A673 (cell line): Measurements from ENCODE around the gene GRIA1. TPM values are rescaled to one million over a fixed set of nuclear protein-coding genes. Genes with fewer than 3 reads are reported as not detected.
"Not testable (repeated sequence)": the region's sequence is repeated elsewhere in the genome, so short reads cannot be mapped to it uniquely, and the experiment has no call there.

Experiments used
- BruUV-seq: library from RNA; stranded (reverse); fragments of 400-500 nt; replicated peaks from 2 replicates; lab custom pipeline; 2021; lab: Mats Ljungman, UMichigan
- CTCF ChIA-PET: fragments of 300-600 bp; sonication (Branson Sonifier 250); formaldehyde crosslinking; loops from one replicate; lab custom pipeline; 2022; ENCODE audit warnings: antibody characterized with exemption; lab: Charles Lee
- POLR2A ChIA-PET: fragments of 300-600 bp; sonication (Branson Sonifier 250); formaldehyde crosslinking; loops from one replicate; lab custom pipeline; 2022; ENCODE audit warnings: antibody characterized with exemption; ENCODE audit not compliant: low non-redundant PET; lab: Charles Lee
- DNase-seq: peaks from one replicate; pipeline ENCODE4 v3.0.0-alpha.2; 2015; ENCODE audit warnings: low spot score
- H3K27ac ChIP-seq: fragments of 200-600 bp; sonication (generic); 2 replicates; pipeline ENCODE4 v1.5.1; 2016; ENCODE audit warnings: mixed run types, low read depth, mild to moderate bottlenecking, mixed read lengths, antibody characterized with exemption, low read length; ENCODE audit not compliant: poor library complexity, severe bottlenecking
- H3K27me3 ChIP-seq: fragments of 200-600 bp; sonication (generic); replicated peaks from 2 replicates; pipeline ENCODE4 v1.6.1; 2017; ENCODE audit warnings: mixed run types, low read depth, mild to moderate bottlenecking, mixed read lengths, antibody characterized with exemption, low read length; ENCODE audit not compliant: insufficient read depth, poor library complexity
- H3K36me3 ChIP-seq: fragments of 200-600 bp; sonication (generic); 2 replicates; pipeline ENCODE4 v1.6.1; 2016; ENCODE audit warnings: mixed run types, mild to moderate bottlenecking, mixed read lengths, antibody characterized with exemption, low read length; ENCODE audit not compliant: insufficient read depth, poor library complexity, severe bottlenecking
- H3K4me1 ChIP-seq: fragments of 200-600 bp; sonication (generic); 2 replicates; pipeline ENCODE4 v1.6.1; 2017; ENCODE audit warnings: mixed run types, mild to moderate bottlenecking, mixed read lengths, antibody characterized with exemption, low read length; ENCODE audit not compliant: insufficient read depth, poor library complexity, severe bottlenecking
- H3K4me3 ChIP-seq: fragments of 200-600 bp; sonication (generic); 2 replicates; pipeline ENCODE4 v1.5.1; 2016; ENCODE audit warnings: low read depth, mixed run types, mild to moderate bottlenecking, mixed read lengths, low read length; ENCODE audit not compliant: poor library complexity, severe bottlenecking
- H3K9me3 ChIP-seq: fragments of 200-600 bp; sonication (generic); 2 replicates; pipeline ENCODE4 v1.6.1; 2016; ENCODE audit warnings: mixed run types, low read depth, mild to moderate bottlenecking, mixed read lengths, antibody characterized with exemption, low read length; ENCODE audit not compliant: poor library complexity, severe bottlenecking
- EZH2 ChIP-seq: fragments of 200-600 bp; sonication (generic); IDR thresholded peaks from 2 replicates; pipeline ENCODE4 v1.6.1; 2017; ENCODE audit warnings: borderline replicate concordance, low read depth, mild to moderate bottlenecking, mixed read lengths, antibody characterized with exemption, low read length; ENCODE audit not compliant: poor library complexity, severe bottlenecking
- intact Hi-C: fragments of 100-400 bp; cut with micrococcal nuclease; formaldehyde crosslinking; loops from one replicate; pipeline ENCODE4 v1.10.0; 2022; ENCODE audit not compliant: unreplicated experiment
- total RNA-seq: library from RNA; stranded (reverse); gene quantifications from 2 replicates; pipeline ENCODE4 v1.2.3, GENCODE V29; 2021
- TF ChIP-seq, protein P1 (sequence below): fragments of 300-800, 200-600 bp; sonication (generic); conservative IDR thresholded peaks from 2 replicates; pipeline ENCODE4 v1.5.1; 2017; ENCODE audit warnings: low read depth, mild to moderate bottlenecking, antibody characterized with exemption, low read length, moderate library complexity, mixed read lengths

The GRIA1 gene
- total RNA-seq, 1 experiment from 2014 or later = 0.69 TPM

GRCh38 chr5:153860195-153860886, 369.9 kb downstream of the GRIA1 start:
- BruUV-seq = no TSS peak

GRCh38 chr5:153862906-153863305, 372.4 kb downstream of the GRIA1 start:
- H3K36me3 ChIP-seq, H3K9me3 ChIP-seq, POLR2A ChIA-PET, H3K4me3 ChIP-seq, DNase-seq, BruUV-seq, CTCF ChIA-PET, H3K27ac ChIP-seq, intact Hi-C loops, H3K4me1 ChIP-seq: not testable (repeated sequence)
- peaks cover 34% of the 10 kb centered on the region for H3K27me3 ChIP-seq

More at GRCh38 chr5:153860195-153860886, 369.9 kb downstream of the GRIA1 start:
- Histone ChIP-seq H3K4me3 (no peak overlapping the region), H3K4me1 (no peaks in the 10 kb centered on the region), H3K9me3 (no peaks in the 10 kb centered on the region), H3K27ac (no peak overlapping the region), H3K36me3 (no peaks in the 10 kb centered on the region), H3K27me3 (peaks cover 19% of the 10 kb centered on the region)
- ChIA-PET POLR2A (no interaction called here), CTCF (no interaction called here)
- TF ChIP-seq, protein P1, sequence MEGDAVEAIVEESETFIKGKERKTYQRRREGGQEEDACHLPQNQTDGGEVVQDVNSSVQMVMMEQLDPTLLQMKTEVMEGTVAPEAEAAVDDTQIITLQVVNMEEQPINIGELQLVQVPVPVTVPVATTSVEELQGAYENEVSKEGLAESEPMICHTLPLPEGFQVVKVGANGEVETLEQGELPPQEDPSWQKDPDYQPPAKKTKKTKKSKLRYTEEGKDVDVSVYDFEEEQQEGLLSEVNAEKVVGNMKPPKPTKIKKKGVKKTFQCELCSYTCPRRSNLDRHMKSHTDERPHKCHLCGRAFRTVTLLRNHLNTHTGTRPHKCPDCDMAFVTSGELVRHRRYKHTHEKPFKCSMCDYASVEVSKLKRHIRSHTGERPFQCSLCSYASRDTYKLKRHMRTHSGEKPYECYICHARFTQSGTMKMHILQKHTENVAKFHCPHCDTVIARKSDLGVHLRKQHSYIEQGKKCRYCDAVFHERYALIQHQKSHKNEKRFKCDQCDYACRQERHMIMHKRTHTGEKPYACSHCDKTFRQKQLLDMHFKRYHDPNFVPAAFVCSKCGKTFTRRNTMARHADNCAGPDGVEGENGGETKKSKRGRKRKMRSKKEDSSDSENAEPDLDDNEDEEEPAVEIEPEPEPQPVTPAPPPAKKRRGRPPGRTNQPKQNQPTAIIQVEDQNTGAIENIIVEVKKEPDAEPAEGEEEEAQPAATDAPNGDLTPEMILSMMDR = no peak
- no peak for TF ChIP-seq EZH2
- DNase-seq = no peak
- intact Hi-C loops = no loop called here
